Stimulated activated CD8-positive, alpha-beta memory T cell treated with anti-CD3 and anti-CD28 coated beads, Interleukin-15, amount 100 ng/mL, for 4 hours (primary cell): ENCODE measurements around the gene FRMD4A.

Experiments
- DNase-seq, 2 donors: peaks; one replicate each; pipeline ENCODE4 v3.0.0-alpha.2; 2020; ENCODE audit warnings: low read depth in 2 of 2

The FRMD4A gene

GRCh38 chr10:13705526-13706174, 625.1 kb downstream of the FRMD4A start:
- no peak for DNase-seq

GRCh38 chr10:13704964-13705363, 625.8 kb downstream of the FRMD4A start:
- no peak for DNase-seq

- no peak for DNase-seq
Observed at GRCh38 chr10:13703997-13704536, 626.7 kb downstream of the FRMD4A start.

DNA sequence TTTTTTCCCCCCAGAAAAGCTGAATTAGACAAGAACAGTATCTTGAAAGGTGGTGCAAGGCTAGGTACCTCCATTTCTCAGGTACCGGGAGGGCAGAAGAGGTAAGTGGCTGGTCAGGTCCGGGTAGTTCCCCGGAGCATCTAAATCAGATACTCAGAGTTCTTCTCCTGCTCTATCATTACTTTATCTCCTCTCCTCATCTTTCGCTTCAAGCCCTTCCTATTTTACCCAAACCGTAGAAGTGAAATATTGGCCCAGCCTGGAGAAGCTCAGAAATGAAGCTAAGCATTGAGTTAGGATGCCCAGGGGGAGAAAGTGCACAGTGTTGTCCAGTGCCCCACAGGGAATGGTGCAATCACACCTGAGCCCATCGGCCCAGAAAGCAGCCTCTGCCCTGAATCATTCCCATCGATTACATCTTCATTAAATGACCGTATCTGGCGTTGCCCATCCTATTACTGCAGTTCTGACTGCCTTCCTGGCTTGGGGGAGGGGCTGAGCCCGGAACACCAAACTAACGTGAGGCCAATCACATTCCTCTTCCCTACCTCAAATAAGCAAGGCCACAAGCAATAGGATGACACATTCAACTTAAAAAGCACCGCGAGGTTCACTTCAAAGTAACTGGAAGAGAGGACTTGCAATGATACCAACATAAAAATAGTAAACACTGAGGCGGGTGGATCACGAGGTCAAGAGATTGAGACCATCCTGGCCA, 627.5 kb downstream of the FRMD4A start:
- DNase-seq = no peak

DNA sequence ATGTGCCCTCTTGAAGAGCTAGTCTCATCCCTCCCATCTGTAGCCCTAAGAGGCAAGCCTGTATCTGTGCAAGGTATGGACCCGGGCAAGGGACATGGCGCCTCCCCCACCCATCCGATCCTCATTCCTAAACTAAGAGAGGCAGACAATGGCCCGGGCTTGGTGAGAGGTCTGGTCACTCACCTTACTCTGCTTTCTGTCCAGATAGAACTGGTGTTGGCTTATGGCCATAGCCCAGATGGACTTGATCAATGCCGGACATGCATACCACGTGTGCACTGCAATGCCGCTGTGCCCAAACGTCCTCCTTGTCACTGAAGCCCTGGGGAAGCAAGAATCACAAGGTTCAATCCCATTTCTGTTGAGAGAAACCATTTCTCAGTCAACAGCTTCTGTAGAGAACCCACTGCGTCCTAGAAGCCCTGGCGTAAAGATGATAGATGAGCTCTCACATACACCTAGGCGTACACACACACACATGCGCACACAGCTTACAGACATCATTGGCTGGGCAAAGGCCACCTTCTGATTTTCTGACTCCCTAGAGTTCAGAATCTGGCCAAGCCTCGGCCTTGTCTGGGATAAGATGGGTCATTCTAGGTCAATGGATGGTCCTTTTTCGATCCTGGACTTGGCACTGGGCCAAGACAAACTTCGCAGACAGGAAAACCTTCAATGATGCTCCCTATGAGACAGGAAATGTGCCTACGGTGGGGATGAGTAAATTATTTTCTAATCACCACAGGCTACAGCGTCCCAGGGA, 629.4 kb downstream of the FRMD4A start:
- DNase-seq = no peak

GRCh38 chr10:13700473-13701144, 630.1 kb downstream of the FRMD4A start:
- DNase-seq = no peak

- DNase-seq = no peak
Observed at GRCh38 chr10:13699216-13699615, 631.5 kb downstream of the FRMD4A start.

DNA sequence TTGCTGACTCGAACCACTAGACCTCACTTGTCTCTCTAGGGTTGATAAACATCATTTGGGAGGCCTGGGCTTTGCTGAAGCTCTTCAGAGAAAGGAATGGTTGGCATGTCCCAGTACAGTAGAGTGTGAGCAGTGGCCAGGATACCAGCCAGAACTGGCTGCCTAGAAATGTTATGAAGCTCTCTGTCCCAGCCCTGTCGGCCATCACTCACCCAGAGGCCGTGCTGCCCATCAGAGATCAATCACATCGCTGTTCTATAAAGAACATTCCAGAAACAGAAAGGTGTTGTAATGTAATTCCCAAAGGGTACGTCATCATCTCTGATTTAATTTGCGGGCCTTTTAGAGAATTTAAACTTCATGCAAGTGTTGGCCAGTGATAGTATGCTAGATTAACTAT, 632.5 kb downstream of the FRMD4A start:
- no peak for DNase-seq

GRCh38 chr10:13696071-13696470, 634.7 kb downstream of the FRMD4A start:
- no peak for DNase-seq

DNA sequence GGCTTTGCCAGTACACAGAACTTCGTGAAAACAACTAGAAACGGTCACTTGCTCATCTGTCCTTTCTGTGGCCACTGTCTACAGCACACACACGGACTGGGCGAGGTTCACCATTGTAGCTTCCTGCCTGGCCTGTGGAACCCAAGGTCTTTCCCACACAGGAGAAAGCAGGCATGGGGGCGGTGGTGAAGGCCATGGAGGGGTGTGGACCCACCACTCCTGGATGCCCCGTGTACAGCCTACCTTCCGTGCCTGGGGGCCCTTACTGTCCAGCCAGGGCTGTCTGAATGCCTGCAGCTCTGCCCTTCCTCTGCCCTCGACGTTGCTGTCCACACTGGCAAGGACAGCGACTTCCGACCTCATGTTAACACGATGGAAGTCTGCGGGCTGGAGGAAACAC, 635.1 kb downstream of the FRMD4A start:
- DNase-seq = no peak

GRCh38 chr10:13693783-13694700, 636.7 kb downstream of the FRMD4A start:
- no peak for DNase-seq

DNA sequence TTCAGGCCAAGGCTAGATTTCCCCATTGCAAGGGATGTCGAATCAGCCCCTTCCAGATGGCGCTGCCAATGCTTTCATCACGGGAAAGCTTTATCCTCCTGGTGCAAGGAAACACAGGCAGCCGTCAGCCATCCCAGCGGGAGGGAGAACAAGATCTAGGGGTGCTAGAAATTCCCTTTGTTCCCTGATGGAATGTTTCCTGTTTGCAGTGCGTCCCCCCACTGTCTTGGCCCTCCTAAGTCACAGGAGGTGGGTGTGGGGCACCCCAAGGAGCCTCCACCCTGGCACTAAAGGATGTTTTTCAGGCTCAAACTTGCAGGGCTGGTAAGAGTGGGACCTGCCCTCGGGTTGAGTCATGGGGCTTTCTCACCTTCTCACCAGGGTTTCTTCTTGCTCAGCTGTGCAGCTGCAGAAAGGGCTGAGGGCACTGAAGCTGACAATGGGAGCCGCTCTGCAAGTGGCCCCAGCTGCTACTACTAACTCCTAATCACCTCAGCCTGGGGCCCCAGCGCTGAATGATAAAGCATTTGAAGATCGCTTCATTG, 640.4 kb downstream of the FRMD4A start:
- no peak for DNase-seq

DNA sequence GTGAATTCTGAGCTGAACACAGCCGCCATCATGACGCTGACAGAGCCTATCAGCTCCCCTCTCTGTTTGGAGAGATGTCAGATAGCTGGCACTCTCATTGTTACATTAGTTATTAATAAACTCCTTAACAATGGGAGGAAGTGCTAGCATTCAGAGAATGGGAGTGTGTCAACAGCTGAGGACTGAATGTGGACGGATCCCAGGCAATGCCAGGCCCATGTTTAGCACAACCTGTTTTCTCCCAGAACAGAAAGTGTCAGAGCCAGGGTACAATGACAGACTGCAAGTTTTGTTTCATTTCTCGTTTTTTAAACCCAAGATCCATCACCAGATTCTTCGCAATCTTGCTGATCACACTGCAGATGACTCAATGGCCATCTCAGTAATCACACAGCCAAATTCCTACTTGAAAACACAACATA, 644.4 kb downstream of the FRMD4A start:
- no peak for DNase-seq

GRCh38 chr10:13685885-13686284, 644.8 kb downstream of the FRMD4A start:
- no peak for DNase-seq

DNA sequence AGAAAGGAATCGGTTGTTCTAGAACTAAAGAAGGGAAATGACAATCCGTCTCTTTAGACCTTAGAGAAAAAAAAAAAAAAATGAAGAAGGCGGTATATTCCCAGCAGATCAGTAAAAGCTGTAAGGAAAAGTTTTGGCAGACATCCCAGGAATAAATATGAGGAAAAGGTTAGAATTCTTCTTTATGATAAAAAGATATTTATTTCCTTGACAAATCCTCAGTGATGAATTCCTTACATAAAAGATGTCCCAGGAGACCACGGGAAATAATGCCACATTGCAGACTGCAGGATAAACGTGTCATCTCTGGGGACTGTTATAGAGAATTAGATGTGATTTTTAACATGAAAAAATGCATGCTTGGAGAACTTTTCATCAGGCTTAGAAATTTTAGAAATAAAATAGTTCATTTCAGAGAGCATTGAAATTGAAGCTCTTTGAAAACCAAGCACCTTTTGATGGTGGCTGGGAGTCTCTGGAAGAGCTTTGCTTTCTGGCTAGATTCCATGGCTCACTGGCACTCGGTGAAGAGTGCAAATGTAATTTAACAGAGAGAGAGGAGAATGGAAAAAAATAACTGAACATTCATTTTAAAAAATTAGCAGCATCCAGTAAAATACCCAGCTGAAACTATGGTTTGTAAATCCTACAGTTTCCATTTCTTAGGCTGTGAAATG, 645.8 kb downstream of the FRMD4A start:
- no peak for DNase-seq

DNA sequence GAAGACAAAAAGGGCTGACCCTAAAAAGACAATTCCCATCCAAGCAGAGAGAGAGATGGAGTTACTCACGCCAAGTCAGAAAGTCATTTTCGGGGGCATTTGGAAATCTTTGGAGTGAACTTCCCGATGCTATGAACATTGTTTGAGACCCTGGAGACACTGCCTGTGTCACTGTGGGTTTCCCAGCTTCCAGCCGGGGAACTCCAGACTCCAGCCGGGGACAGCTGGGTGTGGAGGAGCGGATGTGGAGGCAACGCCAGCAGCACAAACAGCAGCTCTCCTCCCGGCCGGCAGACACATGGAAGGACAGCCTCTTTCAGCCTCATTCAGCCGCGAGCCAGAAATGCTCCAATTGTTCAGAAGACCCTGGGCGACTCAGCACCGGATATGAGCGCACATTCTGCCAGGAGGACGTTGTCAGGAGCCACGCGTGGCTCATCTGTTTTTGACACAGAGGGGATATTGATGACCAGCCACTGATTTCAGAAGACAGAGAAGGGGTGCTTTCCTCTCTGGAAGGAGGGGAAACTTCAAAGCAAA, 646.4 kb downstream of the FRMD4A start:
- DNase-seq = no peak

- no peak for DNase-seq
Observed at GRCh38 chr10:13683017-13683416, 647.7 kb downstream of the FRMD4A start.

DNA sequence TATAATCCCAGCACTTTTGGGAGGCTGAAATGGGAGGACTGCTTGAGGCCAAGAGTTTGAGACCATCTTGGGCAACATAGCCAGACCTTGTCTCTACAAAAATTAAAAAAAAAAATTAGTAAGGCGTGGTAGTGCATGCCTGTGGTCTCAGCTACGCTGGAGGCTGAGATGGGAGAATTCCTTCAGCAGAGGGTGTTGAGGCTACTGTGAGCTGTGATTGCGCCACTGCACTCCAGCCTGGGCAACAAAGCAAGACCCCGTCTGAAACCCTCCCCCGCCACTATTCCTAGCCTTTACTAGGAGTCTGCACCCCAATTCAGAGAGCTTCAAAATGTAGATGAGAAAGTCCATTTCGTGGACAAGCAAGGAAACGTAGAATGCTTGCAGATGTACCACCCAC, 648.8 kb downstream of the FRMD4A start:
- no peak for DNase-seq

DNA sequence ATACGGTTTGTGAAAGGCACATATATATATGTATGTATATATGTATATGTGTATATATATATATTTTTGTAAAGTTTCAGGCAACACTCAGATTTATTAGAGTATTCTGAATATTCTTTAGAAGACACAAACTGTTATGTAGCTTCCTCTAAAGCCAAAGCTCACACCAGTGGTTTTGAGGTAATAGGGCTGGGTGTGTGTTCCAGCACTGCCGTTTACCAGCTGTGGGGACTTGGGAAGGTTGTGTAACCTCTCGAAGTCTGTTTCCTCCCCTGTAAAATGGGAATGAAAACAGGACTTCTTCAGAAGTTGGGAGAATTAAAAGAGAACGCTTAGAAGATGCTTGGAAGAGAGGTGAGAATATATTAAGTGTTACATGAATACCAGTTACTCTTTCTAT, 649.2 kb downstream of the FRMD4A start:
- no peak for DNase-seq

DNA sequence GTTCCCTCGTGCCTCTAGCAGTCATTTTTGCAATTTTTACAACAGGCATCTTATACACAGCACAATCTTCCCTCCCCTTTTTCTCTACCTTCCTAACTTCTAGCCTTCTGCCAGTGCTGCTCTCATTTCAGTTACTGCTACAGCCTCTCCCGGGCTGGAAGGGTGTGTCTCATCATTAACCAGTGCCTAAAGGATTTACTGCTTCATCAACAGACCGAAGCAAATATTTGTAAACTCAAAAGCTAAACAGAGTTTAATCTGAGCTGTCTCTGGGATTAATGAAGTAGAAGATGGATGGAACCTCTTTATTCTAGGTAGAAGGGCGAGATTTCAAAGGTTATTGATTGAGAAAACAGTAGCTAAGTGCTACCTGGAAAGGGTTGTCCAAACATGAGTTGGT, 649.6 kb downstream of the FRMD4A start:
- no peak for DNase-seq
